NCI-H187 (cell line): Measurements from ENCODE around the gene LEFTY1.
A peak's percentile ranks its signal among the peaks of the same experiment; 100 is the strongest.
"Not testable (repeated sequence)": the region's sequence is repeated elsewhere in the genome, so short reads cannot be mapped to it uniquely, and the experiment has no call there.

Experiments used
- DNase-seq, 2 experiments: peaks; one replicate each; lab custom pipeline; 2025; lab: John Stamatoyannopoulos, UW

Gene LEFTY1, protein sequence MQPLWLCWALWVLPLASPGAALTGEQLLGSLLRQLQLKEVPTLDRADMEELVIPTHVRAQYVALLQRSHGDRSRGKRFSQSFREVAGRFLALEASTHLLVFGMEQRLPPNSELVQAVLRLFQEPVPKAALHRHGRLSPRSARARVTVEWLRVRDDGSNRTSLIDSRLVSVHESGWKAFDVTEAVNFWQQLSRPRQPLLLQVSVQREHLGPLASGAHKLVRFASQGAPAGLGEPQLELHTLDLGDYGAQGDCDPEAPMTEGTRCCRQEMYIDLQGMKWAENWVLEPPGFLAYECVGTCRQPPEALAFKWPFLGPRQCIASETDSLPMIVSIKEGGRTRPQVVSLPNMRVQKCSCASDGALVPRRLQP

GRCh38 chr1:225888898-225889601 lies at the start of gene LEFTY1:
Gene LEFTY1, minus strand, starts transcription at chr1:225889146. Its CDS starts 80 bp downstream, at chr1:225889066.
- no peak for DNase-seq

DNA sequence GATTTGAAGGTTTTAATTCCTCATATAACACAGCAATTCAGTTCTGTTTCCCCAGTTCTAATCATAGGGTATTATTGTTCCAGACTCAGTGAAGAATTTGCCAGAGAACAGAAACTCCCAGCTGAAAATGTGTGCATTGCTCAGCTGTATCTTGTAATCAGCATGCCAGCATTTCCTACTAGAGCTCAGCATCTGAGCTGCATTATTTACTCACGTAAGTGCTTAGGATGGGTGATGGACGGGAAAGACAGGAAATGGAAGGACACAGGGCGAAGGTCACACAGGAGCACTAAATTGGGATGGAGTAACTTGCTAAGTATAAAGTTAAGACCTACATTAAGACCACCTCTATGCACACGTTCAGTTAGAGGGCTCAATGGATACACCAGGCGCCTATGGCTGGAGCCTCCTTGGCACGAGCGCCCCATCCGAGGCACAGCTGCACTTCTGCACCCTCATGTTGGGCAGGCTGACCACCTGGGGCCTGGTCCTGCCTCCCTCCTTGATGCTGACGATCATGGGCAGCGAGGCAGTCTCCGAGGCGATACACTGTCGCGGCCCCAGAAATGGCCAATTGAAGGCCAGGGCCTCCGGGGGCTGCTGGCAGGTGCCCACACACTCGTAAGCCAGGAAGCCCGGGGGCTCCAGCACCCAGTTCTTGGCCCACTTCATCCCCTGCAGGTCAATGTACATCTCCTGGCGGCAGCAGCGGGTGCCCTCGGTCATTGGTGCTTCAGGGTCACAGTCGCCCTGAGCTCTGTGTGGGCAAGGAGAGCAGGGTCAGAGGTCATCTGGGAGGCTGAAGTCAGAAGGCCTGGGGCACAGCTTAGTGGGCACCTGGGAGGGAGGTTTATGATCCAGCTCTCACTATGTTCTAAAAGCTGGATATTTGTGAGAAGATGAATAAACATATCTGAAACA lies 48.4 kb upstream of the LEFTY1 start:
- no peak for DNase-seq

- no peak for DNase-seq
Measured at GRCh38 chr1:225936523-225936922, 47.6 kb upstream of the LEFTY1 start.

DNA sequence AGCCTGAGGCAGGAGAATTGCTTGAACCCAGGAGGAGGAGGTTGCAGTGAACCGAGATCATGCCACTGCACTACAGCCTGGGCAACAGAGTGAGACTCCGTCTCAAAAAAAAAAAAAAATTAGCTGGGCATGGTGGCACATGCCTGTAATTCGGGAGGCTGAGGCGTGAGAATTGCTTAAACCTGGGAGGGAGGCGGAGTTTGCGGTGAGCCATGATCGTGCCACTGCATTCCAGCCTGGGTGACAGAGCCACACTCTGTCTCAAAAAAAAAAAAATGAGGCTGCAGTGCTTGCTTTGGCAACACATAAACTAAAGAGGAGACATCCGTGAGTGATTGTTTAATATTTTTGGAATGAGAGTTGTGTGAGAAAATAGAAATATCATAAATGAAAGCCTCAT lies 47.1 kb upstream of the LEFTY1 start:
- DNase-seq = not testable (repeated sequence)

GRCh38 chr1:225934711-225935110 lies 45.8 kb upstream of the LEFTY1 start:
- DNase-seq = no peak

GRCh38 chr1:225933072-225933471 lies 44.1 kb upstream of the LEFTY1 start:
- DNase-seq = no peak

- no peak for DNase-seq
Measured at GRCh38 chr1:225931270-225932136, 42.6 kb upstream of the LEFTY1 start.

DNA sequence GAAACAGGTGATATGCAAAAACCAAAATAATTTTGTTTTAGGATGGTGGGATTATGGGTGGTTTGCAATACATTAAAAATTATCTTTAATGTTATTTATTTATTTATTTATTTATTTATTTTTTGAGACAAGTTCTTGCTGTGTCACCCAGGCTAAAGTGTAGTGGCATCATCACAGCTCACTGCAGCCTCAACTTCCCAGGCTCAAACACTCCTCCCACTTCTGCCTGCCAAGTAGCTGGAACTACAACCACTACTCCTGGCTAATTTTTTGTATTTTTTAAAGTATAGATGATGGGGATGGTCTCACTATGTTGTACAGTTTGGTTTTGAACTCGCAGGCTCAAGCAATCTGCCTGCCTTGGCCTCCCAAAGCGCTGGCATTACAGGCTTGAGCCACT lies 41.6 kb upstream of the LEFTY1 start:
- no peak for DNase-seq

- DNase-seq = not testable (repeated sequence)
Measured at GRCh38 chr1:225929462-225929861, 40.5 kb upstream of the LEFTY1 start.

DNA sequence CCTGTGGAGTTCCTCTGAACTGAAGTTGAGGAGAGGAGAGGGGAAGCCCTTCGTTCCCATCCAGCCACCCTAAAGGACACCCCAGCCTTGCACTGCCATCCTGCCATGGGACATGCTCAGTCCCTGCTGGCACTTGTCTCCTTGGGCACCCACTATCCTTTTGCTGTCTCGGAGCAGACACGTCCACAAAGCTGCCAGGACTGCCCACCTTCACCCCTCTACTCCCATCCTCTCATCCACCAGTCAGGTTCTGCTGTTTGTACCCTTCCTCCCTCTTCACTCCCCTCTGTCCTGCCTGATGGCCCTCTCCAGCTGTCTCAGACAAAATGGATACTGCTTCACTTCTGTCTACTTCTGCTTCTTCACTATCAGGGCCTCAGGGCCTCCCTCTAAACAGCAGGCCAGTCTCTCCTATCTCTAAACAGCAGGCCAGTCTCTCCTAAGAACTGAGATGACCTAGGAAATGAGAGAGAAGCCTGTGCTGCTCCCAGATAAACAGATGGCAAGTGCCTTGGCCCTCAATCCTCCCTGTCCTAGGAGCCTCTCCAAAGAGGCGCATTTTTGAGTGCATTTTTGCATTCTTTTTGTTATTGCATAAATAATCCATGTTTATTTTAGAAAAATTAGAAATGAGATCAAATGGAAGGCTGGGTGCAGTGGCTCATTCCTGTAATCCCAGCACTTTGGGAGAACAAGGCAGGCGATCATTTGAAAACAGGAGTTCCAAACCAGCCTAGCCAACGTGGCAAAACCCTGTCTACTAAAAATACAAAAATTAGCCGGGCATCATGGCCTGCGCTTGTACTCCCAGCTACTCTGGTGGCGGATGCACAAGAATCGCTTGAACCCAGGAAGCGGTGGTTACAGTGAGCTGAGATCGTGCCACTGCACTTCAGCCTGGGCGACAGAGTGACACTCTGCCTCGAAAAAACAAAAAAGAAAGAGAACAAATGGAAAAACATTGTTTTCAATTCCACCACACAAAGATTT lies 39.5 kb upstream of the LEFTY1 start:
- no peak for DNase-seq

- DNase-seq = no peak
Measured at GRCh38 chr1:225926551-225927113, 37.7 kb upstream of the LEFTY1 start.

DNA sequence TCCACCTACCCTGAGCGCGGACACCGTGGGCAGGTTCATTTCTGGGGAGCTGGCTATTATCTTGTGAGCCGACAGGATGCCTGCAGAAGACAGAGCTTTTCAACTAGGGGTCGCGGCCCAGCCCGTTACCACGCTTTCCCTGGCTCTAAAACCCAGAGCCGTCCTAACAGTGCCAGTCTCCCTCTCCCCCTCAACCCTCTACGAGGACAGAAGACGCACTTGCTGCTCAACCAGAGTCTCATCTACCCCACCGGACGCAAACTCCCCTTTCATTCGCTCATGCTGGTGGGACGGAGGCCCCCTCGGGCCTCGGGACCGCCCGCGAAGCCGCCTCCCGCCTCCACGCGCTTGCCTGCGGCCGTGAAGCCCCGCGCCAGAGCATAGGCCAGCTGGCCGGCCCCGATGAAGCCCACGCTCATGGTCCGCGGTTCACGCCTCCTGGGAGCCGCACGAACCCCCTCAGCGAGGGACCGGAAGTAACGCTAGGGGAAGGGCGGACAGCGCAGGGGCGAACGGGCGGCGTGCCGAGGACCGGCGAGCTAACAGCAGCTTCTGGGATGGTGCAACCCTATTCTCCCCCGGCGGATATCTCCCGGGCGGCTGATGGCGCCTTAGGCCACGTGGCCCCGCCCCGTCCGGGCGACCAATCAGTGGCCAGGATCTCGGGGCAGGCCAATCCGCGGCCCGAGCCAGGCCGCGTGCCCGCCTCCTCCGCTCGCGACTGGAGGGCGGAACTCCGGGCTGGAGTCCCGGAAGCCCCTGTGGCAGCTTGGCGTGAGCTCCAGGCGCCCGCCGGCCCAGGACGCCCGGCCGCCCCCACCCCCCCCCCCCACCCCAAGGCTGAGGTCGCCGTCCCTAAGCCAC lies 35.0 kb upstream of the LEFTY1 start, which contains the start of gene PYCR2:
Gene PYCR2, minus strand, starts transcription at position 559 of the 864 bp plus-strand sequence. Its CDS starts 140 bp downstream, at position 419.
- peak; percentile 40 to 72 for DNase-seq

- DNase-seq = no peak
Measured at GRCh38 chr1:225923381-225923691, 34.4 kb upstream of the LEFTY1 start.

- no peak for DNase-seq
Measured at GRCh38 chr1:225921734-225922709, 33.1 kb upstream of the LEFTY1 start.

DNA sequence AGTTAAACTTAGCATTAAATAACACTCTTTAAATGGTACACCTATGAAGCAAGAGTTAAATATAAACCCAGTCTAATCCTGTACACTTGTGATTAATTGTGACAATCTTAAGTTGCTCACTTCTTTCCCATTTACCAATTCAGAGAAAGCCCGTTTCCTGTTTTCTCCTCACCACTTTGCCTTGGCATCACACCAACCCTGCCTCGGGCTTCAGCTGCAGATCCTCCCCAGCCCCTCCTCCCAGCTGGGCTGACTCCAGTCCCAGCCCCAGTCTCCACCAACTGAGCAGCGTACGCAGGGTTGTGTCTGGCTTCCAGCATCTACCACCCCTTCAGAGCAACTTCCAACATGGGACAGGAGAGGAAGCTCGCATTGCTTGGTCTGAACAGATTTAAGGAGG lies 31.0 kb upstream of the LEFTY1 start:
- no peak for DNase-seq

DNA sequence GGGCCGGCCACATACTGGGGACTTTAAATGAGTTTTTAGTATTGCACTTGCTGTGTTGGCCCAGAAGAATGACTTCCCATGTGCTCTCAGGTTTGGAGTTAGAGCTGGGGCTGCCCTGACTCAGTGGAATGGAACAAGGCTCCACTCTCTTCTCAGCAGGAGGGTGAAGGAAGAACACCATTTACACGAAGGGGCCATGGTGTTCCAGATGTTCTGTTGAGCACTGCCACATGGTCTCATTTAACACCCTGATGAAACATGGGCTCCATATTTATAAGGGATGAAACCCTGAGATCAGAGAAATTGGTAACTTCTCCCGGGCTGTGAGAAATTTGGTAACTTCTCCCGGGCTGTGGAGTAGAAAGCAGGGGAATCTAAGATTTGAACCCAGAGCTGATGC lies 29.3 kb upstream of the LEFTY1 start:
- no peak for DNase-seq

DNA sequence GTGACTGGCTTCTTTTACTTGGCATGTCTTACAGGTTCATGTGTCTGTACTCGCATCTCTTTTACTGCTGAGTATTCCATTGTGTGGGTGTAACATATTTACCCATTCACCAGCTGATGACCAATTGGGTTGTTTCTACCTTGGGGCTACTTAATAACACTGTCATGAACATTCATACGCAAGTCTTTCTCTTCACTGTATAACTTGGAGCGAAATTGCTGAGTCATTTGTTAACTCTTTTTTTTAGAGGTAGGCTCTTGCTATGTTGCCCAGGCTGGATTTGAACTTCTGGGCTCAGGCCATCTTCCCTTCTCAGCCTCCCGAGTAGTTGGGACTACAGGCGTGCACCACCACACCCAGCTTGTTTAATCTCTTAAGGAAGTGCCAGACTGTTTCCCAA lies 28.6 kb upstream of the LEFTY1 start:
- DNase-seq = no peak

DNA sequence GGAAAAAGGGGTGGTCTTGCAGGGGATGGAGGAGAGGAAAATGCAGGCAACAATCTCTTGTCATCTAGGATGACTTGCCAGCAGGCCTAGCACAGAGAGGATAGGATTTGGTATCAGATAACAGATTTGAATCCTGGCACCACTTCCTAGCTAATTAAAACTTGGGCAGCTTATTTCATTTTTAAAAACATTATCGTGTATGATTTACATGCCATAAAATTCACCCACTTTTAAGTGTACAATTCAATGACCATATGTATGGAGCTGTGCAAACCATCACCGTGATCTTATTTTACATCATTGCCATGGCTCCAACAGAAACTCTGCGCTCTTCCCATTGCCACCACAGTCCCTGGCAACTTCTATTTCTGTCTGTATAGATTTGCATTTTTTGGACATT lies 28.2 kb upstream of the LEFTY1 start:
- DNase-seq = no peak
